ENCODE data around the gene PTPRR. TPM values are rescaled to one million over a fixed set of nuclear protein-coding genes. Genes with fewer than 3 reads are reported as not detected.

Gene PTPRR, protein sequence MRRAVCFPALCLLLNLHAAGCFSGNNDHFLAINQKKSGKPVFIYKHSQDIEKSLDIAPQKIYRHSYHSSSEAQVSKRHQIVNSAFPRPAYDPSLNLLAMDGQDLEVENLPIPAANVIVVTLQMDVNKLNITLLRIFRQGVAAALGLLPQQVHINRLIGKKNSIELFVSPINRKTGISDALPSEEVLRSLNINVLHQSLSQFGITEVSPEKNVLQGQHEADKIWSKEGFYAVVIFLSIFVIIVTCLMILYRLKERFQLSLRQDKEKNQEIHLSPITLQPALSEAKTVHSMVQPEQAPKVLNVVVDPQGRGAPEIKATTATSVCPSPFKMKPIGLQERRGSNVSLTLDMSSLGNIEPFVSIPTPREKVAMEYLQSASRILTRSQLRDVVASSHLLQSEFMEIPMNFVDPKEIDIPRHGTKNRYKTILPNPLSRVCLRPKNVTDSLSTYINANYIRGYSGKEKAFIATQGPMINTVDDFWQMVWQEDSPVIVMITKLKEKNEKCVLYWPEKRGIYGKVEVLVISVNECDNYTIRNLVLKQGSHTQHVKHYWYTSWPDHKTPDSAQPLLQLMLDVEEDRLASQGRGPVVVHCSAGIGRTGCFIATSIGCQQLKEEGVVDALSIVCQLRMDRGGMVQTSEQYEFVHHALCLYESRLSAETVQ
- 0.46 and 0.72 TPM in 2 replicates for total RNA-seq
- 1.1 and 1.3 TPM in 2 replicates for polyA plus RNA-seq
- 0.99 and 1.7 TPM in 2 replicates for polyA plus RNA-seq (2011; cell fraction: cytosol; rRNA removed)
- 0.67 and 0.84 TPM in 2 replicates for polyA plus RNA-seq (2011; cell fraction: nucleus; rRNA removed)
- 0.25 and 0.49 TPM in 2 replicates for polyA plus RNA-seq (2012)
- 1.4 and 2.4 TPM in 2 replicates for polyA minus RNA-seq
- 1.2 TPM for polyA minus RNA-seq (2011; cell fraction: cytosol; rRNA and poly(A)+ RNA removed)
- polyA minus RNA-seq (2011; cell fraction: nucleus; rRNA and poly(A)+ RNA removed): 1.8 and 2.9 TPM in 2 replicates
- Bru-seq, nascent RNA: percentile 13 among the genes with signal in this experiment
- BruChase-seq, experiment 1, labeled RNA remaining after a 6-hour chase: percentile 3 among the genes with signal in this experiment
- BruChase-seq, experiment 2, labeled RNA remaining after a 2-hour chase: percentile 5 among the genes with signal in this experiment
- long read RNA-seq, partial matches to known transcripts: 2 of 5 reads
- long read RNA-seq, other reads (novel, unspliced or antisense): 3 of 5 reads

DNA sequence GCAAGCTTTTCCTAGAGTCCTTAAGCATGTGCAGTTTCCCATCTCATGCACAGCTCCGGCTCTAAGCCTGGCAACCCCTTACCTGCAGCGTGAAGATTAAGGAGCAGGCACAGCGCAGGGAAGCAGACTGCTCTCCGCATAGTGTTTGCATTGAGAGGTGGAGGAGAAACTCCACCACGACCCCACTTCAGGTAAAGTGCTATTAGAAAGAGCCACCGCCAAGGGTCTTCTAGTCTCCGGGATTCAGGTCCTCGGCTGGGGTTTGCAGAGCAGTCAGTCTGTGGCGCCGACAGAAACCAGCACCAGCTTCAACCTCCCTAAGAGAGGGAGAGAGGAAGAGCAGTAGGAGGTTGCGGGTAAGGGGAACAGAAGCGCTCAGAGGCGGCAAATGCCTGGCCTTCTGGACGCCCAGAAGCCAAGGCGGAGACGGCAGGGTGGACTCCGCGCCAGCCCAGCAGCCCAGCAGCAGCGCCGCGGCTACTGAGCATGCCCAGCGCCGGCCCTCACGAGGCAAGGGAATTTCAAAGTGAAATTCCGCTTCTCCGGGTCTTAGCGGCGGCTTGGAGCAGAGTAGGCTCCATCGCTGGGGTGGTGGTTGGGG is at the start of gene PTPRR:
TSS of gene PTPRR (minus strand) at position 488 of the 601 bp plus-strand sequence. CDS start at position 140, 348 bp downstream.
- CTCF ChIA-PET: no interaction called here
- FAIRE-seq: no peak
- H3K27ac ChIP-seq (ENCODE audit: insufficient read depth, low read depth, low read length): no peak within 1 kb of the TSS
- no peaks in the 10 kb centered on the region for H3K9me1 ChIP-seq (replicated peaks; ENCODE audit: control insufficient read depth, extremely low read depth, insufficient read depth, low read length)
- no peaks in the 10 kb centered on the region for H4K20me1 ChIP-seq (replicated peaks; ENCODE audit: control insufficient read depth, extremely low read depth, insufficient read depth, low read length)
- no peak within 1 kb of the TSS for H3K9ac ChIP-seq (replicated peaks; ENCODE audit: extremely low read depth, insufficient read depth, low read length)
- POLR2A ChIA-PET: no interaction called here
- dilution Hi-C loops (cut with MboI; ENCODE audit: extremely low pct_ligation_motif_present, low sequenced_read_pairs) (no loop called here), intact Hi-C loops (cut with micrococcal nuclease) (no loop called here)
- peaks cover 6 to 12% of the 10 kb centered on the region in 2 experiments for H3K27me3 ChIP-seq (ENCODE audit: control insufficient read depth in 2 of 2, insufficient read depth in 2 of 2, low read length in 2 of 2)
- no peaks in the 10 kb centered on the region for H3K4me1 ChIP-seq (ENCODE audit: control insufficient read depth, extremely low read depth, insufficient read depth, low read length)
- H3K4me3 ChIP-seq (replicated peaks in 1 of 3; ENCODE audit: insufficient read depth in 1 of 3, low read depth in 1 of 3, low read length in 3 of 3): no peak within 1 kb of the TSS
- no peaks in the 10 kb centered on the region for H3K36me3 ChIP-seq (ENCODE audit: control insufficient read depth in 2 of 2, extremely low read depth in 1 of 2, insufficient read depth in 2 of 2, low read length in 2 of 2)
- no peak for DNase-seq (ENCODE audit: low read depth, low spot score)
- no peaks in the 10 kb centered on the region for H3K9me3 ChIP-seq (replicated peaks; ENCODE audit: control insufficient read depth, insufficient read depth, low read length)
- BruUV-seq (replicated peaks): no TSS peak
- H2AFZ ChIP-seq (ENCODE audit: low read depth, low read length): no peak within 1 kb of the TSS
- H3K4me2 ChIP-seq (ENCODE audit: insufficient read depth, low read length): no peak within 1 kb of the TSS
- H3K79me2 ChIP-seq (ENCODE audit: control insufficient read depth, insufficient read depth, low read length): no peaks in the 10 kb centered on the region
- no peak for TF ChIP-seq CTCF (IDR thresholded peaks at IDR 0.05; ENCODE audit: extremely low read depth in 1 of 2, insufficient read depth in 1 of 2, low read depth in 1 of 2, low read length in 2 of 2)
- no peak for TF ChIP-seq POLR2A (IDR thresholded peaks at IDR 0.05; ENCODE audit: low read depth, low read length)
- TF ChIP-seq JUN (IDR thresholded peaks at IDR 0.05; ENCODE audit: borderline replicate concordance, insufficient read depth, insufficient read length, low read depth): no peak
- TF ChIP-seq GATA2 (IDR thresholded peaks at IDR 0.05; ENCODE audit: insufficient read depth, insufficient read length, low read depth, low read length): no peak
- no peak for TF ChIP-seq EZH2 (IDR thresholded peaks at IDR 0.05; ENCODE audit: borderline replicate concordance, low read depth, low read length, severe bottlenecking)
- no peak for TF ChIP-seq FOS (IDR thresholded peaks at IDR 0.05; ENCODE audit: borderline replicate concordance, insufficient read depth, low read length)
- TF ChIP-seq POLR2AphosphoS5 (IDR thresholded peaks at IDR 0.05; ENCODE audit: insufficient read depth, low read depth, low read length): no peak
- no peak for TF ChIP-seq MYC (IDR thresholded peaks at IDR 0.05; ENCODE audit: low read depth, low read length)
- TF ChIP-seq, protein P1, sequence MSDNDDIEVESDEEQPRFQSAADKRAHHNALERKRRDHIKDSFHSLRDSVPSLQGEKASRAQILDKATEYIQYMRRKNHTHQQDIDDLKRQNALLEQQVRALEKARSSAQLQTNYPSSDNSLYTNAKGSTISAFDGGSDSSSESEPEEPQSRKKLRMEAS (IDR thresholded peaks at IDR 0.05; ENCODE audit: insufficient read depth, insufficient read length): no peak
